H1 (cell line): ENCODE results near the gene CIZ1. TPM values are rescaled to one million over a fixed set of nuclear protein-coding genes. Genes with fewer than 3 reads are reported as not detected.

Source experiments
- POLR2A ChIP-seq, 2 experiments: IDR thresholded peaks; 1 replicate in 1 of 2; 2 replicates in 1 of 2; pipeline ENCODE4 v1.6.1; 2011; ENCODE audit warnings: low read depth in 2 of 2, low read length in 2 of 2, mild to moderate bottlenecking in 2 of 2; ENCODE audit errors: control extremely low read depth in 1 of 2
- polyA plus RNA-seq, 7 experiments: library from polyadenylated mRNA; depleted of rRNA in 3 of 7; stranded (reverse) in 5 of 7; unstranded in 2 of 7; fragments of >200 nt in 5 of 7; fragments of 200-250 nt in 2 of 7; gene quantifications; 1 replicate in 5 of 7; 2 replicates in 1 of 7; 4 replicates in 1 of 7; pipeline versions ENCODE4 v1.2.1 to v1.2.3, GENCODE V29; 2011 to 2013; ENCODE audit warnings: missing spikeins in 2 of 7, mixed read lengths in 2 of 7
- total RNA-seq: library from RNA; stranded (reverse); fragmentation: NEBNext Ultra II Directional; extraction: Animal tissue kit (Norgen Biotek cat#: 25700); gene quantifications from 2 replicates; pipeline ENCODE4 v1.2.1, GENCODE V29; 2021
- TF ChIP-seq, protein P1 (sequence below): fragments of 300-600 bp; sonication (generic); IDR thresholded peaks from 2 replicates; pipeline ENCODE4 v1.7.1; 2012; ENCODE audit warnings: low read length, moderate library complexity, mild to moderate bottlenecking, inconsistent platforms; ENCODE audit not compliant: insufficient replicate concordance

CIZ1 gene
- total and polyA plus RNA-seq, 2 of the 8 experiments (the other 6 are each of a cell fraction or from before 2014, with no cell fraction given), result 66.0 to 107 TPM

DNA sequence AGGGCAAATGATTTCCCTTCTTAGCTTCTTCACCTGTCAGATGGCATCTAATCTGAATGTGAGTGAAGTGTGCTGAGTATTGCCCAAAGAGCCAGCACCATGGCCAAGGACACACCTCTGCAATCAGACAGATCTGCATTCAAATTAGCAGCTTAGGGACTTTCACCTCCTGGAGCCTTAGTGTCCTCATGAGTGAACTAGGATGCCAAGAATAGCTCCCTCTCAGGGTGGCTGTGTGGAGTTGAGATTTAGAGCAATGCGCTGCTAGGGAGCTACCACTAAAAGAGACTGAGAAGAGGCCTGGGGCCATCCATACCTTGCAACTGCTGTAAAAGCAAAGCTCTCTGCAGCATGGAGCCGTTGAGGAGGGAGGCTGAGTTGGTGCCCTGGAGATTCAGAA lies 1.4 kb downstream of the CIZ1 start (continued):
- TF ChIP-seq, protein P1, sequence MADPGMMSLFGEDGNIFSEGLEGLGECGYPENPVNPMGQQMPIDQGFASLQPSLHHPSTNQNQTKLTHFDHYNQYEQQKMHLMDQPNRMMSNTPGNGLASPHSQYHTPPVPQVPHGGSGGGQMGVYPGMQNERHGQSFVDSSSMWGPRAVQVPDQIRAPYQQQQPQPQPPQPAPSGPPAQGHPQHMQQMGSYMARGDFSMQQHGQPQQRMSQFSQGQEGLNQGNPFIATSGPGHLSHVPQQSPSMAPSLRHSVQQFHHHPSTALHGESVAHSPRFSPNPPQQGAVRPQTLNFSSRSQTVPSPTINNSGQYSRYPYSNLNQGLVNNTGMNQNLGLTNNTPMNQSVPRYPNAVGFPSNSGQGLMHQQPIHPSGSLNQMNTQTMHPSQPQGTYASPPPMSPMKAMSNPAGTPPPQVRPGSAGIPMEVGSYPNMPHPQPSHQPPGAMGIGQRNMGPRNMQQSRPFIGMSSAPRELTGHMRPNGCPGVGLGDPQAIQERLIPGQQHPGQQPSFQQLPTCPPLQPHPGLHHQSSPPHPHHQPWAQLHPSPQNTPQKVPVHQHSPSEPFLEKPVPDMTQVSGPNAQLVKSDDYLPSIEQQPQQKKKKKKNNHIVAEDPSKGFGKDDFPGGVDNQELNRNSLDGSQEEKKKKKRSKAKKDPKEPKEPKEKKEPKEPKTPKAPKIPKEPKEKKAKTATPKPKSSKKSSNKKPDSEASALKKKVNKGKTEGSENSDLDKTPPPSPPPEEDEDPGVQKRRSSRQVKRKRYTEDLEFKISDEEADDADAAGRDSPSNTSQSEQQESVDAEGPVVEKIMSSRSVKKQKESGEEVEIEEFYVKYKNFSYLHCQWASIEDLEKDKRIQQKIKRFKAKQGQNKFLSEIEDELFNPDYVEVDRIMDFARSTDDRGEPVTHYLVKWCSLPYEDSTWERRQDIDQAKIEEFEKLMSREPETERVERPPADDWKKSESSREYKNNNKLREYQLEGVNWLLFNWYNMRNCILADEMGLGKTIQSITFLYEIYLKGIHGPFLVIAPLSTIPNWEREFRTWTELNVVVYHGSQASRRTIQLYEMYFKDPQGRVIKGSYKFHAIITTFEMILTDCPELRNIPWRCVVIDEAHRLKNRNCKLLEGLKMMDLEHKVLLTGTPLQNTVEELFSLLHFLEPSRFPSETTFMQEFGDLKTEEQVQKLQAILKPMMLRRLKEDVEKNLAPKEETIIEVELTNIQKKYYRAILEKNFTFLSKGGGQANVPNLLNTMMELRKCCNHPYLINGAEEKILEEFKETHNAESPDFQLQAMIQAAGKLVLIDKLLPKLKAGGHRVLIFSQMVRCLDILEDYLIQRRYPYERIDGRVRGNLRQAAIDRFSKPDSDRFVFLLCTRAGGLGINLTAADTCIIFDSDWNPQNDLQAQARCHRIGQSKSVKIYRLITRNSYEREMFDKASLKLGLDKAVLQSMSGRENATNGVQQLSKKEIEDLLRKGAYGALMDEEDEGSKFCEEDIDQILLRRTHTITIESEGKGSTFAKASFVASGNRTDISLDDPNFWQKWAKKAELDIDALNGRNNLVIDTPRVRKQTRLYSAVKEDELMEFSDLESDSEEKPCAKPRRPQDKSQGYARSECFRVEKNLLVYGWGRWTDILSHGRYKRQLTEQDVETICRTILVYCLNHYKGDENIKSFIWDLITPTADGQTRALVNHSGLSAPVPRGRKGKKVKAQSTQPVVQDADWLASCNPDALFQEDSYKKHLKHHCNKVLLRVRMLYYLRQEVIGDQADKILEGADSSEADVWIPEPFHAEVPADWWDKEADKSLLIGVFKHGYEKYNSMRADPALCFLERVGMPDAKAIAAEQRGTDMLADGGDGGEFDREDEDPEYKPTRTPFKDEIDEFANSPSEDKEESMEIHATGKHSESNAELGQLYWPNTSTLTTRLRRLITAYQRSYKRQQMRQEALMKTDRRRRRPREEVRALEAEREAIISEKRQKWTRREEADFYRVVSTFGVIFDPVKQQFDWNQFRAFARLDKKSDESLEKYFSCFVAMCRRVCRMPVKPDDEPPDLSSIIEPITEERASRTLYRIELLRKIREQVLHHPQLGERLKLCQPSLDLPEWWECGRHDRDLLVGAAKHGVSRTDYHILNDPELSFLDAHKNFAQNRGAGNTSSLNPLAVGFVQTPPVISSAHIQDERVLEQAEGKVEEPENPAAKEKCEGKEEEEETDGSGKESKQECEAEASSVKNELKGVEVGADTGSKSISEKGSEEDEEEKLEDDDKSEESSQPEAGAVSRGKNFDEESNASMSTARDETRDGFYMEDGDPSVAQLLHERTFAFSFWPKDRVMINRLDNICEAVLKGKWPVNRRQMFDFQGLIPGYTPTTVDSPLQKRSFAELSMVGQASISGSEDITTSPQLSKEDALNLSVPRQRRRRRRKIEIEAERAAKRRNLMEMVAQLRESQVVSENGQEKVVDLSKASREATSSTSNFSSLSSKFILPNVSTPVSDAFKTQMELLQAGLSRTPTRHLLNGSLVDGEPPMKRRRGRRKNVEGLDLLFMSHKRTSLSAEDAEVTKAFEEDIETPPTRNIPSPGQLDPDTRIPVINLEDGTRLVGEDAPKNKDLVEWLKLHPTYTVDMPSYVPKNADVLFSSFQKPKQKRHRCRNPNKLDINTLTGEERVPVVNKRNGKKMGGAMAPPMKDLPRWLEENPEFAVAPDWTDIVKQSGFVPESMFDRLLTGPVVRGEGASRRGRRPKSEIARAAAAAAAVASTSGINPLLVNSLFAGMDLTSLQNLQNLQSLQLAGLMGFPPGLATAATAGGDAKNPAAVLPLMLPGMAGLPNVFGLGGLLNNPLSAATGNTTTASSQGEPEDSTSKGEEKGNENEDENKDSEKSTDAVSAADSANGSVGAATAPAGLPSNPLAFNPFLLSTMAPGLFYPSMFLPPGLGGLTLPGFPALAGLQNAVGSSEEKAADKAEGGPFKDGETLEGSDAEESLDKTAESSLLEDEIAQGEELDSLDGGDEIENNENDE, result no peak
- no peak for TF ChIP-seq POLR2A (IDR thresholded peaks at IDR 0.05; ENCODE audit: control extremely low read depth in 1 of 2, low read depth in 2 of 2, low read length in 2 of 2)
